NCI-H82 treated with DMSO at 0.1 percent for 48 hours (cell line): Measurements from ENCODE around the gene KCNK10.

Experiments used
- DNase-seq: peaks from one replicate; lab custom pipeline; 2025; ENCODE audit not compliant: unreplicated experiment; lab: John Stamatoyannopoulos, UW

KCNK10 gene

GRCh38 chr14:88323086-88323522, at the start of gene KCNK10:
Gene KCNK10 (minus strand): TSS chr14:88323269. CDS start chr14:88322798, 471 bp downstream.
- DNase-seq, result no peak

- DNase-seq, result no peak
Measured at GRCh38 chr14:88369496-88369895, 46.4 kb upstream of the KCNK10 start.

- no peak for DNase-seq
Measured at GRCh38 chr14:88364710-88365413, 41.8 kb upstream of the KCNK10 start.

- no peak for DNase-seq
Measured at GRCh38 chr14:88363644-88364043, 40.6 kb upstream of the KCNK10 start.

- DNase-seq, result no peak
Measured at GRCh38 chr14:88359500-88359899, 36.4 kb upstream of the KCNK10 start.

GRCh38 chr14:88354358-88354757, 31.3 kb upstream of the KCNK10 start:
- DNase-seq, result no peak

GRCh38 chr14:88352698-88353097, 29.6 kb upstream of the KCNK10 start:
- DNase-seq, result no peak

GRCh38 chr14:88351966-88352691, 29.1 kb upstream of the KCNK10 start:
- no peak for DNase-seq

- DNase-seq, result no peak
Measured at GRCh38 chr14:88348546-88348945, 25.5 kb upstream of the KCNK10 start.

- DNase-seq, result no peak
Measured at GRCh38 chr14:88346048-88346639, 23.1 kb upstream of the KCNK10 start.

GRCh38 chr14:88342980-88343379, 19.9 kb upstream of the KCNK10 start:
- DNase-seq, result no peak

- no peak for DNase-seq
Measured at GRCh38 chr14:88340357-88340756, 17.3 kb upstream of the KCNK10 start.

- DNase-seq, result no peak
Measured at GRCh38 chr14:88333036-88333435, 10.0 kb upstream of the KCNK10 start.

- no peak for DNase-seq
Measured at GRCh38 chr14:88327497-88327896, 4.4 kb upstream of the KCNK10 start.

- no peak for DNase-seq
Measured at GRCh38 chr14:88326352-88327103, 3.5 kb upstream of the KCNK10 start.

GRCh38 chr14:88325883-88326282, 2.8 kb upstream of the KCNK10 start:
- DNase-seq, result no peak

GRCh38 chr14:88324930-88325329, 1.9 kb upstream of the KCNK10 start:
- no peak for DNase-seq

- DNase-seq, result no peak
Measured at GRCh38 chr14:88324491-88324890, 1.4 kb upstream of the KCNK10 start.

GRCh38 chr14:88323523-88324199, 592 bp upstream of the KCNK10 start:
- no peak for DNase-seq

- DNase-seq, result no peak
Measured at GRCh38 chr14:88322504-88323085, 474 bp downstream of the KCNK10 start.
